ENCODE measurements around the gene RNASE4. TPM values are rescaled to one million over a fixed set of nuclear protein-coding genes. Genes with fewer than 3 reads are reported as not detected.
A peak's percentile ranks its signal among the peaks of the same experiment; 100 is the strongest.

The RNASE4 gene
- polyA plus RNA-seq, 1 donor (not counting 4 experiments of a cell fraction or from before 2014, with no cell fraction given): 5.5 TPM

DNA sequence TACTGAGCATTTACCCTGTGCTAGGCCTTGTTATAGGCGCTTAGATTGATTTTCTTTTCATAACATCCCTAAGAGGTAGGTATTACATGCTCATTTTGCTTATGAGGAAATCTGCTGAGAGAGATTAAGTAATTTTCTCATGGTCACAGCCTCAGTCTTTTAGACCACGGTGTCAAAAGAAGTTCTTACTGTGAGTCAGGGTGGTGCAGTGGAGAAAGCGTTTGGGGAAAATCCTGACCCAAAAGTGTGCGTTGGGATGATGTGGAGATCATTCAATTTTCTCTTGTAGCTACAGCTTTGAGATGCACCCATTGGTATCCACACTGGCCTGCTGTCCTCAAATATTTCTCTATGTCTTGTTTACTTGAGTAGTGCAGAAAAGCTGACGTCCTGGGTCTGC lies 12.4 kb downstream of the RNASE4 start:
- H3K79me2 ChIP-seq (ENCODE audit: control insufficient read depth, insufficient read depth, low read length): no peaks in the 10 kb centered on the region
- no peak overlapping the region for H3K27ac ChIP-seq (ENCODE audit: control insufficient read depth, insufficient read depth, low read length)
- no peaks in the 10 kb centered on the region for H3K36me3 ChIP-seq (ENCODE audit: control insufficient read depth in 2 of 2, extremely low read depth in 1 of 2, insufficient read depth in 2 of 2, low read length in 2 of 2)
- H3K4me2 ChIP-seq (ENCODE audit: control insufficient read depth, extremely low read depth, insufficient read depth, low read depth, low read length): no peak overlapping the region
- no peaks in the 10 kb centered on the region for H3K27me3 ChIP-seq (ENCODE audit: control insufficient read depth, extremely low read depth, insufficient read depth, low read length)
- no peak overlapping the region for H3K4me3 ChIP-seq (ENCODE audit: control insufficient read depth in 2 of 3, extremely low read depth in 1 of 3, insufficient read depth in 2 of 3, low read depth in 1 of 3, low read length in 3 of 3)
- no peak overlapping the region for H3K9ac ChIP-seq (ENCODE audit: control insufficient read depth, extremely low read depth, insufficient read depth, low read length)
- dilution Hi-C loops (cut with MboI; ENCODE audit: extremely low pct_ligation_motif_present, low sequenced_read_pairs): no loop called here
- no peaks in the 10 kb centered on the region for H4K20me1 ChIP-seq (ENCODE audit: control insufficient read depth, extremely low read depth, insufficient read depth, low read length)
- H2AFZ ChIP-seq (ENCODE audit: control insufficient read depth, low read length): no peak overlapping the region
- DNase-seq (ENCODE audit: low read depth, low spot score) (no peak), FAIRE-seq (no peak)
- H3K4me1 ChIP-seq (ENCODE audit: control insufficient read depth, extremely low read depth, insufficient read depth, low read length): no peaks in the 10 kb centered on the region
- H3K9me1 ChIP-seq (ENCODE audit: control insufficient read depth, extremely low read depth, insufficient read depth, low read length): no peaks in the 10 kb centered on the region
- no peaks in the 10 kb centered on the region for H3K9me3 ChIP-seq (ENCODE audit: control insufficient read depth, low read depth, low read length)
- no peak for TF ChIP-seq CTCF (optimal IDR thresholded peaks at IDR 0.05 in 1 of 3, IDR thresholded peaks at IDR 0.05 in 1 of 3, conservative IDR thresholded peaks at IDR 0.05 in 1 of 3; ENCODE audit: extremely low read depth in 1 of 3, insufficient read depth in 2 of 3, low read length in 3 of 3)
- TF ChIP-seq EZH2 (IDR thresholded peaks at IDR 0.05; ENCODE audit: low read length): no peak

GRCh38 chr14:20697273-20698017 lies 13.1 kb downstream of the RNASE4 start:
- Histone ChIP-seq H3K79me2 (ENCODE audit: control insufficient read depth, insufficient read depth, low read length) (no peaks in the 10 kb centered on the region), H3K4me1 (ENCODE audit: control insufficient read depth, extremely low read depth, insufficient read depth, low read length) (no peaks in the 10 kb centered on the region), H3K9me1 (ENCODE audit: control insufficient read depth, extremely low read depth, insufficient read depth, low read length) (no peaks in the 10 kb centered on the region), H3K4me3 (ENCODE audit: control insufficient read depth in 2 of 3, extremely low read depth in 1 of 3, insufficient read depth in 2 of 3, low read depth in 1 of 3, low read length in 3 of 3) (no peak overlapping the region), H3K27ac (ENCODE audit: control insufficient read depth, insufficient read depth, low read length) (no peak overlapping the region), H3K36me3 (ENCODE audit: control insufficient read depth in 2 of 2, extremely low read depth in 1 of 2, insufficient read depth in 2 of 2, low read length in 2 of 2) (no peaks in the 10 kb centered on the region), H3K27me3 (ENCODE audit: control insufficient read depth, extremely low read depth, insufficient read depth, low read length) (no peaks in the 10 kb centered on the region), H3K4me2 (ENCODE audit: control insufficient read depth, extremely low read depth, insufficient read depth, low read depth, low read length) (no peak overlapping the region), H2AFZ (ENCODE audit: control insufficient read depth, low read length) (peak overlapping the region; percentile 5), H3K9me3 (ENCODE audit: control insufficient read depth, low read depth, low read length) (no peaks in the 10 kb centered on the region), H4K20me1 (ENCODE audit: control insufficient read depth, extremely low read depth, insufficient read depth, low read length) (no peaks in the 10 kb centered on the region), H3K9ac (ENCODE audit: control insufficient read depth, extremely low read depth, insufficient read depth, low read length) (no peak overlapping the region)
- FAIRE-seq (peak; percentile 71), DNase-seq (ENCODE audit: low read depth, low spot score) (no peak)
- TF ChIP-seq EZH2 (IDR thresholded peaks at IDR 0.05; ENCODE audit: low read length) (no peak), CTCF (optimal IDR thresholded peaks at IDR 0.05 in 1 of 3, IDR thresholded peaks at IDR 0.05 in 1 of 3, conservative IDR thresholded peaks at IDR 0.05 in 1 of 3; ENCODE audit: extremely low read depth in 1 of 3, insufficient read depth in 2 of 3, low read length in 3 of 3) (peak; percentile 74 to 92 (median 87))
- dilution Hi-C loops (cut with MboI; ENCODE audit: extremely low pct_ligation_motif_present, low sequenced_read_pairs): no loop called here
